ENCODE data around the gene CAMK1D.
A peak's percentile ranks its signal among the peaks of the same experiment; 100 is the strongest.

Gene CAMK1D

DNA sequence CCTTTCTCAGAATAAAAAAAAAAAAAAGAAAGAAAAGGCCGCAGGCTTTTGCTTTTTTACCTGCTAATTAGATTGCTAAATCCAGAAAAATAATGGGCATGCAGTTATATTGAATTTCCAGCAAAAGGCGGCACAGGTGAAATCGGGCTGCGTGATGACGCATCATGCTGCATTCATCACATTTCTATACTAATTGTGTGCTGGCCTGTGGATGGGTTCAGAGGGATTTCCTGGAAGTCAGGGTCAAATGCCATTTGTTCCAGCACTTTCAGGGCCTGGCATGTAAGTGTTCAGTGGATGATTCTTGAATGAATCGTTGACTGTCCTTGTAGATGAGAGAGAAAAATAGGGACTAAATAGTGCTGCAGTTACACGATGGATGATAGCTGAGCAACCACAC is 292.7 kb downstream of the CAMK1D start:
- DNase-seq (ENCODE audit: insufficient read length, low spot score) (no peak), FAIRE-seq (no peak)
- TF ChIP-seq POLR2A (IDR thresholded peaks at IDR 0.05; ENCODE audit: low read depth, low read length): no peak

DNA sequence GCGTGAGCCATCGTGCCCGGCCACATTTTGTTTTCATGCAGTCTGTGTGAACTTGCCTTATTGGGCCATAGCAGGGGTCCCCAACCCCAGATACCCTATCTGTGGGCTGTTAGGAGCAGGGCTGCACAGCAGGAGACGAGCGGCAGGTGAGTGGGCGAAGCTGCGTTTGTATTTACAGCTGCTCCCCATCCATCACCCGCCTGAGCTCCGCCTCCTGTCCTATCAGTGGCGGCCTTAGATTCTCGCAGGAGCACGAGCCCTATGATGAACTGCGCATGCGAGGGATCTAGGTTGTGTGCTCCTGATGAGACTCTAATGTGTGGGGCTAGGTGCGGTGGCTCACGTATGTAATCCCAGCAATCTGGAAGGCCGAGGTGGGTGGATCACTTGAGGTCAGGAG is 293.9 kb downstream of the CAMK1D start:
- no peak for DNase-seq (ENCODE audit: insufficient read length, low spot score)
- no peak for TF ChIP-seq POLR2A (IDR thresholded peaks at IDR 0.05; ENCODE audit: low read depth, low read length)
- no peak for FAIRE-seq

DNA sequence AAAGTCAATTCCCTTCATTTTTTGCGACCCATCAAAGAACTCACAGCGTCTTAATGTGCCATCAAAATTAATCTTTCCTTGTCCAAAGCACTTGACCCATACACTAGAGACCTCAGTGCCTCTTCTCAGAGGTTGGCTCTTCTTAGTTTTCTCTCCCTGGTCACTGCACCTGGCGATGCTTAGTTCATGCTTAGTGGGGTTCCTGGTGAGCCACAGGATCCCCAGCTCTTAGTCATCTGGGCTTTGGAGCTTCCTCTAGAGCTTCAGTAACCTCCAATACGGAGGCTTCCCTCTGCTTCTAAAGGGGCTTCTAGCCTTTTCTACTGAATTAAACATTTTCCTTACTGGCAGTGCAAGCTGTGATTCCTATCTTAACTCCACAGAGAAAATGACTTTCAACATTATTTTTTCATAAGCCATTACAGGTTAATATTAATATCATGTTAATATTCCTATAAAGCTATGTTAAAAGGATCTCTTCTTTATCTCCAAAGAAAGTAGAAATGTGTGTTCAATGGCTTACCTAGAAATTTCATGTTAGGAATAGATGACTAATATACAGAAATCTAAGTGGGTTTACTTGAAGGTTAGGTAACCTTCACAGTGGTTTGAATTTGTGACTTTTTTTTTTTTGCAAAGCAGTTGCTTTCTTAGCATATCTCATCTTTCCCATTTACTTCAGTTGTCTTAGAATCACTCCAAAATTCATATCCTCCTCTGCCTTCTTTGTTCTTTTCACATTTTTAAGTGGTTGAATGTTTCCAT is 295.2 kb downstream of the CAMK1D start:
- DNase-seq (ENCODE audit: insufficient read length, low spot score) (no peak), FAIRE-seq (peak; percentile 48)
- TF ChIP-seq POLR2A (IDR thresholded peaks at IDR 0.05; ENCODE audit: low read depth, low read length): no peak

DNA sequence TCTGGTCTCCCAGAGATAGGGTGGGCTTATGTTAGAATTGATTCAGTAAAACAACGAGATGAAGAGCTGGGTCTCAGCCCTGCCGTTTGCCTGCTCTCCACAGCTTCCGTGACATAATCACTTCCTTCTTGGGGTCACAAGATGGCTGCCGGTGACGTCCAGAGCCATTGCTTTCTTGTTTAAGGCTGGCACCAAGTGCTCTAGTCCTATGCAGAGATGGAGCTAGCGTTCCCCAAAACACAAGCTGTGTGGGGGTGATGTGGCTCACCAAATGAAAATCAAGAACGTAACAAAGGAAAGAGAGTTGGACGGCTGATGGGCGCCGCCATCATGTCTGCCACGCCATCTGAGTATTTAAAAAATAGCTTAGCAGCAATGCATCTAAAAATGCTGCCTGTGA is 296.1 kb downstream of the CAMK1D start:
- DNase-seq (ENCODE audit: insufficient read length, low spot score) (no peak), FAIRE-seq (no peak)
- TF ChIP-seq POLR2A (IDR thresholded peaks at IDR 0.05; ENCODE audit: low read depth, low read length): no peak

DNA sequence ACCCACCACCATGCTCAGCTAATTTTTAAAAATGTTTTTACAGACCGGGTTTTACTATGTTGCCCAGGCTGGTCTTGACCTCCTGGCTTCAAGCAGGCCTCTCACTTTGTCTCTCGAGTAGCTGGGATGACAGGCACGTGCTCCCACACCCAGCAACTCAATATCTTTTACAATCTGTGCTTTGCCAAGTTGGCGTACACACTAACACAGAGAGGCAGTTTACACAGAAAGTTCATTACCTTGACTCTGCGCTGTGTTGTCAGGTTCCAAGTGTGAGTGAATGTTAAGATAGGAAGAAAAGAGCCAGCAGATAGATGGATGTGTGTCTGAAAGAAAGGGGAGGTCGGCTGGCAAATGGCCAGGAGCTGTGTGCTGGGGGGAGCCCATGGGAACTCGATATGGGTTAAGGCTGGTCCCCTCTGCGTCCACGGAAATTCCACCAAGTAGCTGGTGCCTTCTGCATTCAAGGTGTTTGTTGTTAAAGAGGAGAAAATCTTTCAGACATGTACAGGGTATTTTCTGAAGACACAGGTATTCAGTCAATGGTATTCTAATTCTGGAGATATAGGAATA is 299.8 kb downstream of the CAMK1D start:
- DNase-seq (ENCODE audit: insufficient read length, low spot score): no peak
- FAIRE-seq: no peak
- no peak for TF ChIP-seq POLR2A (IDR thresholded peaks at IDR 0.05; ENCODE audit: low read depth, low read length)

DNA sequence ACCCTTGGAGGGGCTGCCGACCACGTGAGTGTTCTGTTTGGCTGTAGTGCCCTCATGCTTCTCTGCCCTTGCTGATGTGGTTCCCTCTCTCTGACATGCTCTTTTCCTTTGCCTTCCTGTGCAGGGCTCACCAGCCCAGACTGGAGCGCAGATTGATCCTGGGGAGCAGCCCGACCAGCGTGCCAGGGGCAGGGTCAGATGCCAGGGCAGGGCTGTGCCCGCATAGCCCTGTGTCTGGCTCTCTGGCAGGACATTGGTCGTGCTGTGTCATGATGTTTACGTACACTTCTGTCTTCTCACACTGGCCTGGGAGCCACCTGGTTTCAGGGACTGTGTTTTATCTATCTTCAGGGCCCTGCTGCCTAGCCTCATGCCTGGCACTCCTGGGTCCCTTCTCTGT is 300.8 kb downstream of the CAMK1D start:
- TF ChIP-seq POLR2A (IDR thresholded peaks at IDR 0.05; ENCODE audit: low read depth, low read length): no peak
- DNase-seq (ENCODE audit: insufficient read length, low spot score): no peak
- FAIRE-seq: no peak

DNA sequence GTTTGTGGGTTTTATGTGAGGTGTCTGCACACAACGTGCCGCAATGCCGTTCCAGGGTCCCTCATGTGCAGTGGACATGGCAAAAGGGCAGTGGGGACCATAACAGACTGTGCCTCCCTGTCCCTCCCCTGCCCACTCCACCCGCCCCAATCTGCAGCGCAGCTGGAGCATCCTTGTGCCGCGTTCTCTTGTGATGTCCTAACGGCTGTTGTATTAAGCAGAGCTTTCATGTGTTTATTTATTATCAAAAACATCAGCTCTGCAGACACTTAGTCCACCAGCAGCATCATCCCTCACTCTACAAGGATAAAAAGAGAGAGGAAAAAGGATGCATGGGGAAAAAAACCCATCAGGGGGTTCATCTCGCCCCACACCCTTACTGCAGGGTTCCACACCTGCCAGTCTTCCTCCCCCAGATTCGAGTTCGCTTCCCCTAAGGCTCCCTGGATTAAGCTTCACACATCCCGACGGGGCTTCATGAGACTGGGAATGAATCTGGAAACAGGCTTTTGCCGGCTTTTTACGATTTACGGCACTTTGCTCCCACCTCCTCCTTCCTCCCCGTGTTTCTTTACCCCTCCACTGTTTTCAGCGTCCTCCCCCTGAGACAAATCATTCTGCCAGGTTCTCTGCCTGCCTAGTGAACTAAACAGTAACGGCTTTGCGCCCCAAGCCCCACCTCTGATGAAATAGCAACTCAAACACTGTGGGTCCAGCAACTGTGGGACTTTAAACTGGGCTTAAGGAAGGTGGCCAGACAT is 301.4 kb downstream of the CAMK1D start:
- TF ChIP-seq POLR2A (IDR thresholded peaks at IDR 0.05; ENCODE audit: low read depth, low read length): no peak
- no peak for FAIRE-seq
- DNase-seq (ENCODE audit: insufficient read length, low spot score): no peak

DNA sequence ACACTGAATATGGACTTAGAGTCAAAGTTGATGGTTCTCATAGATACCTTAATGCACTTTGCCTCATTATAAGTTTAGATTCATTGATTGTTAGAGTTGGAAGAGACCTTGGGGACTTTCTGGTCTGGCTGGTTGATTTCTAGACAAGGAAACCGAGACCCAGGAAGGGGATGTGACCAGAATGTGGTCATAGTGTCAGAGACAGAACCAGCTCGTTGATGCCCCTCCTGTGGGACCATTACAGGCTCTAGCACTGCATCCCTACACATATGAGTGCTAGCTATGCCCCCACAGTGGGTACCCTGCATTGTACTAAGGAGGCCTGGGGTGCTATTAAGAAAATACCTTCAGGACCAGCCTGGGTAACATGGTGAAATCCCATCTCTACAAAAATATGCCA is 306.6 kb downstream of the CAMK1D start:
- DNase-seq (ENCODE audit: insufficient read length, low spot score) (no peak), FAIRE-seq (no peak)
- TF ChIP-seq POLR2A (IDR thresholded peaks at IDR 0.05; ENCODE audit: low read depth, low read length): no peak

DNA sequence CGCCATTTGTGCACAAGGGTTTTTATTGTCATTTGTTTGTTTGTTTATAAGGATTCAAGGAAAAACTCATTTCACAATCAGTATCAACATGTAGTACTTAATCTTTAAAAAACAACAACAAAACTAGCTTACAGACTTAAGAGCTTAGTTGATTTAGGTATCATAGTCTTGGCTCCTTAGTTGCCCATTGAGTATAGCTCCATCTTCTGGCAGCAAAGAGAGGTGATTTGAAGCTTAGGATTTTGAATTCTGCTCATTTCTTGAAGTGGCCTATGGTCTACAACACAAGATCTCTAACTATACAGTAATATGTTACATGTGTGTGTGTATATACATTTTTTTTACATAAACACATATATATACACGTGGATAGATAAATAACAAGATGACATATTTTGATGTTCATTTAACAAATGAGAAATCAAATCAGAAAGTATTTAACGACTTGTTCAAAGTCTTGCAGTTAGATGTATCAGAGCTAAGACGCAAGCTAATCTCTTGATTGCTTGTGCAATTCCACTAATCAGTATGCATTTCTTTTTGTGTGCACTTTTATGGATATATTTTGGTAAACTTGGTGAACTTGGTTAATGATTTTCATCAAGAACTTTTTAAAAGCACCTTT is 307.3 kb downstream of the CAMK1D start:
- DNase-seq (ENCODE audit: insufficient read length, low spot score): peak; percentile 27
- TF ChIP-seq POLR2A (IDR thresholded peaks at IDR 0.05; ENCODE audit: low read depth, low read length): no peak
- peak; percentile 84 for FAIRE-seq

DNA sequence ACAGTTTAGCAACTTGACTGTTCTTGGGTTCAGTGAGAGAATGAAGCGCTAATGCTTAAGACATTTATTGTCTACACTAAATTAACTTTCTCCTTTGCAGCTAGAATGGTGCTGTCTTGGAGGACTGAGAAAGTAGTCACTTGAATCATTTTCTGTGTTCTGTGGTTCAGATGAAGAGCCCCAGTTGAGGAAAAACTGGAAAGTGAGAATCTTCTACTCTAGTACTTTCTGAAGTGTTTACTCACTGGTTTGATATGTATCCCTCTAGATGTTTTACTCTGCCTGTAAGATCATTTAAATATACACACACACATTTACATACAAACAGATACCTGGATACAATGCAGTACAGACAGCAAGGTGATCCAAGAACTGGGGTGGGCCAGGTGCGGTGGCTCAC is 308.1 kb downstream of the CAMK1D start:
- FAIRE-seq: no peak
- no peak for DNase-seq (ENCODE audit: insufficient read length, low spot score)
- no peak for TF ChIP-seq POLR2A (IDR thresholded peaks at IDR 0.05; ENCODE audit: low read depth, low read length)

DNA sequence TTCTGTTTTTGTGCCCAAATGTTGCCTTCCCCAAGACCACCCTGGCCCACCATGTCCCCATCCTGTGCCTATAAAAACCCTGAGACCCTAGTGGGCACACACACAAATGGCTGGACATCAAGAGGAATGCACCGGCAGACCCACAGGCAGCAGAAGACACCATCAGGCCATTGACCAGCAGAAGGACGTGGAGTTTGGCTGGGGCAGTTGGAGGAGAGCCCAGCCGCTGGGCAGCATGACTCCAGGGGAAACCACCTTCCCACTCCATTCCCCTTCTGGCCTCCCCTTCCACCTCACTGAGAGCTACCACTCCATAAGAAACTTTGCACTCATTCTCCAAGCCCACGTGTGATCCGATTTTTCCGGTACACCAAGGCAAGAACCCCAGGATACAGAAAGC is 309.2 kb downstream of the CAMK1D start:
- FAIRE-seq: no peak
- no peak for TF ChIP-seq POLR2A (IDR thresholded peaks at IDR 0.05; ENCODE audit: low read depth, low read length)
- no peak for DNase-seq (ENCODE audit: insufficient read length, low spot score)

DNA sequence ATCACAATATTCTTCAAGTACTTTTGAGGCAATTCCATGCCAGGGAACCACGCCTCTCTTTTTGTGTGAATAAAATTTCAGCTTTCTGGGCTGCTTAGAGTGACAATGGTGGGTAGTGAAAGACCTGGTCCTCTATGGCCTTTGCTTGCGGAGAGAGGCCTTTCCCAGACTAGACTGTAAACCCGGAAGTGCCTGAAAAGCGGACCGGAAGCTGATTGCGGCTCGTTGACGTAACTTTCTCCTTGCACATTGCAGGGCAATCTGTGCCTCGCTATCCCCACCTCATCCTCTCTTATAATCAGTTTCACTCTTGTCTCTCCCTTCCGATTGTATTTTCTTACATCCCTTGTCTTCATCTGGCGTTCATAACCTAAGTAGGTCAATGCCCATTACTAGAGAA is 310.4 kb downstream of the CAMK1D start:
- no peak for TF ChIP-seq POLR2A (IDR thresholded peaks at IDR 0.05; ENCODE audit: low read depth, low read length)
- no peak for DNase-seq (ENCODE audit: insufficient read length, low spot score)
- FAIRE-seq: no peak

DNA sequence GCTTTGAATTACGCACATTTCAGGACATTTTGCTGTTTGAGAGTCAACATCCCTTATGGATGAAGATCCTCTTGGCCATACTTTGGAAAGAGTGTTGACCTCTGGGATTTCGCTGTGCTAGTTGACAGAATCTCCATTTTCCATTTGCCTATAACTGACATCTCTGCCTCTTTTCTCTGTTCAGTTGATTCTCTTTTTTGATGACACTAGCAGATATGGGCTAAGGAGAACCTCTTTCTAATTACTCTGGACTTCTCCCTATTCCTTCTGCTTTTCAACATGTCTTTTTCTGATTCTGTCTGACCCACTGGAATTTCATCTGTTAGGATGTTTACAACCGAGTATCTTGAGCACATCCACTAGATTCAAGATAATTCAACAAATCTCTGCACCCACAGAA is 311.5 kb downstream of the CAMK1D start:
- no peak for TF ChIP-seq POLR2A (IDR thresholded peaks at IDR 0.05; ENCODE audit: low read depth, low read length)
- FAIRE-seq (no peak), DNase-seq (ENCODE audit: insufficient read length, low spot score) (no peak)

DNA sequence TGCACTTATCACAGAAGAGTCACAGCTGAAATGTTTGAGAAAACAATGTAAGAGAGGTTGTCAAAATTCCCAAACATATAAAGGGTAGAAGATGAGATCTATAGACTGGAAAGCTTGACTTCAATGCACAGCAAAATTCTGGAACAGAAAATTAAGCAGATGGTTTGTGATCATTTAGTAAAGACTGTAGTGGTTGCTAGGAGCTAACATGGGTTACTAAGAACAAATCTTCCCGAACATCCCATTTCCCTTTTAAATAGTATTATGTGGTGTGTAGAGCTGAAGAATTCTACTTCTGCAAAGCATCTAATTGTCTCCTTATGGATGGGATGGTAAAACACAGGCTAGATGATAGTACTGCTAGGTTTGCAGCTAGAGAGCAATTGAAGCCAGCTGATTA is 312.3 kb downstream of the CAMK1D start:
- FAIRE-seq (peak; percentile 38), DNase-seq (ENCODE audit: insufficient read length, low spot score) (no peak)
- no peak for TF ChIP-seq POLR2A (IDR thresholded peaks at IDR 0.05; ENCODE audit: low read depth, low read length)

Data from H54 (cell line).